Esophagus muscularis mucosa (tissue), 4 donors: Measurements from ENCODE around the gene PTCD3. TPM values are rescaled to one million over a fixed set of nuclear protein-coding genes. Genes with fewer than 3 reads are reported as not detected.

Experiments used
- DNase-seq: peaks from one replicate; pipeline ENCODE4 v3.0.0-alpha.2; 2017; ENCODE audit errors: extremely low spot score
- H3K27ac ChIP-seq, 4 donors: fragments of 200-600 bp; sonication (generic); replicated peaks in 1 of 4; 1 replicate in 3 of 4; 2 replicates in 1 of 4; pipeline ENCODE4 v1.5.1; 2016 to 2019; ENCODE audit warnings: mild to moderate bottlenecking in 1 of 4
- H3K27me3 ChIP-seq, 4 donors: fragments of 200-600 bp; sonication (generic); one replicate each; pipeline versions ENCODE4 v1.5.1 to v1.6.0; 2016 to 2019
- H3K36me3 ChIP-seq, 4 donors: fragments of 200-600 bp; sonication (generic); one replicate each; pipeline ENCODE4 v1.5.1; 2016 to 2019
- H3K4me1 ChIP-seq, 4 donors: fragments of 200-600 bp; sonication (generic); one replicate each; pipeline ENCODE4 v1.5.1; 2016 to 2019
- H3K4me3 ChIP-seq, 4 donors: fragments of 200-600 bp; sonication (generic); 1 replicate in 2 of 4; 2 replicates in 2 of 4; pipeline ENCODE4 v1.5.1; 2016 to 2019; ENCODE audit warnings: mild to moderate bottlenecking in 4 of 4, moderate library complexity in 1 of 4
- H3K9me3 ChIP-seq, 4 donors: fragments of 200-600 bp; sonication (generic); 1 replicate in 3 of 4; 2 replicates in 1 of 4; pipeline ENCODE4 v1.5.1; 2016 to 2019
- CTCF ChIP-seq, 3 experiments: fragments of 200-600 bp in 2 of 3; fragments of 450-650 bp in 1 of 3; sonication (generic) in 2 of 3; IDR thresholded peaks; one replicate each; pipeline ENCODE4 v1.5.1; 2017 to 2019; ENCODE audit warnings: antibody characterized with exemption in 3 of 3, mild to moderate bottlenecking in 2 of 3, moderate library complexity in 1 of 3
- EP300 ChIP-seq: sonication (generic); formaldehyde crosslinking; IDR thresholded peaks from one replicate; pipeline ENCODE4 v1.6.1; 2017; ENCODE audit warnings: antibody characterized with exemption
- POLR2A ChIP-seq: fragments of 450-650 bp; IDR thresholded peaks from one replicate; pipeline ENCODE4 v1.6.1; 2017; ENCODE audit warnings: antibody characterized with exemption, moderate library complexity, mild to moderate bottlenecking, low read depth
- POLR2AphosphoS5 ChIP-seq, 2 donors: sonication (generic); formaldehyde crosslinking; IDR thresholded peaks; one replicate each; pipeline ENCODE4 v1.6.1; 2017; ENCODE audit warnings: antibody characterized with exemption in 2 of 2
- WGBS: methylation state at CpG from one replicate; pipeline ENCODE4 v1.1.5; 2018; 5-methylcytosine and 5-hydroxymethylcytosine counted together
- intact Hi-C: fragments of 100-400 bp; cut with DNase I; formaldehyde crosslinking; loops from one replicate; pipeline ENCODE4 v1.15.1; 2023
- total RNA-seq, 4 donors: library from RNA; depleted of rRNA; stranded (reverse); fragments of >200 nt; gene quantifications; one replicate each; pipeline versions ENCODE4 v1.1.0 to v1.2.1, GENCODE V29; 2016

PTCD3 gene
- total RNA-seq, 4 donors from 2014 or later: 40.4 to 65.1 (median 45.5) TPM

DNA sequence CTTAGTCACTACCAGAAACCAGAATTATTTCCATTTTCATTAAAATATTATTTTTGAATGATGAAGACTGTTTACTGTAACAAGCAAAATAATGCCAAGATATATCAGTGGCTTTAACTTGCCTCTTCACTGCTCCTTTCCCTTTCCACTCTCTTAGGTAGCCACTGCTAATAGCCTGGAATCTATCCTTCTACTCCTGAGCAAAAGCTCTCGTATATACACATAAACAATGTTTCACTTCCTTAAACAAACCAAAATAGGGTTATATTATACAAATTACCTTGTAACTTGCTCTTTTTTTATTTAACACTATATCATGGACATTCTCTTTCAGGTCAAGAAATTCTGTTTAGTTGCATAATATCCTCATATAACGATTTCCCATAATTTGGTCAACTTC, 68.4 kb downstream of the PTCD3 start:
- no peak overlapping the region for H3K4me3 ChIP-seq
- peaks cover 6 to 21% (median 9%) of the 10 kb centered on the region in 4 donors for H3K4me1 ChIP-seq
- H3K27ac ChIP-seq: no peak overlapping the region
- intact Hi-C loops: no loop called here
- H3K36me3 ChIP-seq: peaks cover 59 to 81% (median 69%) of the 10 kb centered on the region in 4 donors
- H3K27me3 ChIP-seq: no peaks in the 10 kb centered on the region
- no peak for DNase-seq
- no peaks in the 10 kb centered on the region for H3K9me3 ChIP-seq
- TF ChIP-seq CTCF (IDR thresholded peaks at IDR 0.05): no peak
- TF ChIP-seq POLR2AphosphoS5 (IDR thresholded peaks at IDR 0.05): no peak
- no peak for TF ChIP-seq EP300
- TF ChIP-seq POLR2A: no peak
- WGBS: 63% methylated on average over 2 of the region's 2 CpGs

DNA sequence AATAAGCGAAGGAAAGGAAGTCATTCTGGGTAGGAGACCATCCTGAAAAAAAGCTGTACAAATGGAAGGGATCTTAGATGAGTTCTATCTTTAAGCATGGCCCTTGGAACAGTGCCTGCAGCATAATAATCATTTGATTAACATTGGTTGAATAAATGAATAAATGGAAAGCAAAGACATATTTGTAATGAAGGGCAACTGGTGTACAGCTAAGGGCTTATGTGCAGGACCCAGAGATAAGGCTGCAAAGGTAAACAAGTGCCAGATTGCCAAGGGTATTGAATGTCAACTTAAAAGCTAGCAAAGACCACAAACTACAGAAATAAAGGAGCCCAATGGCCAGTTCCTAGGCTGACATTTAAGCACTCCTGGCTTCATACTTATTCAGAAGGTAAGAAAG, 69.8 kb downstream of the PTCD3 start:
- TF ChIP-seq POLR2A (no peak), CTCF (IDR thresholded peaks at IDR 0.05) (no peak), POLR2AphosphoS5 (IDR thresholded peaks at IDR 0.05) (no peak), EP300 (no peak)
- peaks cover 52 to 78% (median 67%) of the 10 kb centered on the region in 4 donors for H3K36me3 ChIP-seq
- intact Hi-C loops: no loop called here

GRCh38 chr2:86176597-86176996, 70.6 kb downstream of the PTCD3 start:
- no peak for DNase-seq
- Histone ChIP-seq H3K4me1 (peaks cover 6 to 21% (median 9%) of the 10 kb centered on the region in 4 donors), H3K36me3 (peaks cover 44 to 74% (median 63%) of the 10 kb centered on the region in 4 donors), H3K4me3 (no peak overlapping the region), H3K27me3 (no peaks in the 10 kb centered on the region), H3K9me3 (no peaks in the 10 kb centered on the region), H3K27ac (no peak overlapping the region)
- no peak for TF ChIP-seq EP300
- TF ChIP-seq POLR2A: no peak
- no peak for TF ChIP-seq CTCF (IDR thresholded peaks at IDR 0.05)
- no peak for TF ChIP-seq POLR2AphosphoS5 (IDR thresholded peaks at IDR 0.05)
- intact Hi-C loops: no loop called here

More for the DNA sequence above, 69.8 kb downstream of the PTCD3 start:
- Histone ChIP-seq H3K4me3 (no peak overlapping the region), H3K27ac (no peak overlapping the region), H3K9me3 (no peaks in the 10 kb centered on the region), H3K27me3 (no peaks in the 10 kb centered on the region), H3K4me1 (peaks cover 6 to 21% (median 9%) of the 10 kb centered on the region in 4 donors)
- no peak for DNase-seq
- 97% methylated on average over 1 of the region's 1 CpG for WGBS

DNA sequence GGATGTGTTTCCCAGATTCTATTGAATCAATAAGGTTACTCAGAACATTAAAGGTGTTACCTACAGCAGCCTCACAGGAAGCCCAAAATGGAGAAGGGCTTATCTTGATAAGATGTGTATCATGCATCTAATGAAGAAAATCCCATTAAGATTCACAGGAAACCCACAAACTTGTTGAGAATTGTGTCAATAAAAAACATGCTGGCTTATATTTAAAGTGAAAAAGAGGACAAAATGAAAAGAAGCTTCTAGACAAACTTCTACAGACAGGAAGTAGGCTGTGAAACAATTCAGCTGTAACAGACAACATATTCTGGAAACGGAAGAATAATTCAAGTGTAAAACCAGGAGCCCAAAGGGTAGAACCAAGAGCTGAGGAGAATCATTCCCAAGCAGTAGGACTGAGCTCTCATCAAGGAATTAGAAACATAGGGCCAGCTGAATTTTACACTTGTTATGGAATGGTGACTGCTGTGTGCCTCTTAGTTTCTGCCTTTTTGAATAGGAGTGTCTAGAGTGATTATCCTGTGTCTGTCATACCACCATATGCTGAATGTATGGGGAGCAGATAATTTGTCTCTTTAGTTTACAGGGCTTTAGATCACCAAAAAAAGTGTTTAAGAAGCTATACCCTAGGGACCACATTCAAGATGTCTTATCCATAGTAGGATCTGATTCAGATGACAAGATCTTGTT, 79.6 kb downstream of the PTCD3 start:
- Histone ChIP-seq H3K4me3 (no peak overlapping the region), H3K27ac (peak overlapping the region in 2 of 4 donors; percentile 0 to 41)
- no peak for TF ChIP-seq CTCF (IDR thresholded peaks at IDR 0.05)
- no peak for TF ChIP-seq EP300

GRCh38 chr2:86186431-86186830, 80.4 kb downstream of the PTCD3 start:
- peak overlapping the region in 1 of 4 donors; percentile 20 for H3K27ac ChIP-seq
- DNase-seq: no peak
- no peak overlapping the region for H3K4me3 ChIP-seq
- no peaks in the 10 kb centered on the region for H3K27me3 ChIP-seq
- peaks cover 0 to 13% (median 3%) of the 10 kb centered on the region in 4 donors for H3K36me3 ChIP-seq
- intact Hi-C loops: no loop called here
- peaks cover 66 to 81% (median 74%) of the 10 kb centered on the region in 4 donors for H3K4me1 ChIP-seq
- H3K9me3 ChIP-seq: no peaks in the 10 kb centered on the region
- TF ChIP-seq CTCF (IDR thresholded peaks at IDR 0.05) (no peak), POLR2A (no peak), POLR2AphosphoS5 (IDR thresholded peaks at IDR 0.05) (no peak), EP300 (no peak)

More for the DNA sequence above, 79.6 kb downstream of the PTCD3 start:
- intact Hi-C loops: no loop called here
- DNase-seq: no peak
- H3K36me3 ChIP-seq: peaks cover 0 to 18% (median 8%) of the 10 kb centered on the region in 4 donors
- H3K27me3 ChIP-seq: no peaks in the 10 kb centered on the region
- peaks cover 60 to 73% (median 66%) of the 10 kb centered on the region in 4 donors for H3K4me1 ChIP-seq
- WGBS: 41% methylated on average over 1 of the region's 1 CpG
- H3K9me3 ChIP-seq: no peaks in the 10 kb centered on the region
